SK-N-SH (cell line): Measurements from ENCODE around the gene NHS. TPM values are rescaled to one million over a fixed set of nuclear protein-coding genes. Genes with fewer than 3 reads are reported as not detected.

Experiments
- CTCF ChIA-PET: fragments of 300-600, 350-600 bp; formaldehyde crosslinking; extraction: SDS; loops from one replicate; lab custom pipeline; 2021; lab: Yijun Ruan, JAX
- POLR2A ChIA-PET: fragments of 350-600 bp; sonication (Branson Sonifier 250); formaldehyde crosslinking; extraction: SDS; loops from one replicate; lab custom pipeline; 2020; ENCODE audit warnings: antibody characterized with exemption, inconsistent platforms; lab: Yijun Ruan, JAX
- DNase-seq: peaks from one replicate; pipeline ENCODE4 v3.0.0; 2012
- H2AFZ ChIP-seq: fragments of 200-600 bp; sonication (generic); 2 replicates; pipeline ENCODE4 v1.8.1; 2016; ENCODE audit warnings: antibody characterized with exemption, mild to moderate bottlenecking, low read depth
- H3F3A ChIP-seq: fragments of 200-600 bp; sonication (generic); replicated peaks from 2 replicates; pipeline ENCODE3; 2016; ENCODE audit warnings: antibody characterized with exemption, mild to moderate bottlenecking; ENCODE audit not compliant: insufficient read depth
- H3K27ac ChIP-seq, 2 experiments: fragments of 200-500 bp in 1 of 2; fragments of 200-600 bp in 1 of 2; sonication (Bioruptor generic) in 1 of 2; sonication (generic), shearing (Covaris generic) in 1 of 2; 2 replicates each; pipeline versions ENCODE4 v1.5.1 to v1.6.1; 2014 to 2016; ENCODE audit warnings: low read depth in 2 of 2, inconsistent platforms in 1 of 2, low read length in 1 of 2, mild to moderate bottlenecking in 1 of 2, mixed read lengths in 1 of 2
- H3K27me3 ChIP-seq: fragments of 200-600 bp; sonication (generic), shearing (Covaris generic); 2 replicates; pipeline ENCODE4 v1.6.1; 2016; ENCODE audit warnings: mixed run types; ENCODE audit not compliant: insufficient read depth
- H3K36me3 ChIP-seq, 2 experiments: fragments of 200-500 bp in 1 of 2; fragments of 200-600 bp in 1 of 2; sonication (Bioruptor generic) in 1 of 2; sonication (generic) in 1 of 2; replicated peaks in 1 of 2; 2 replicates each; pipeline versions ENCODE3 to v1.5.1; 2014 to 2016; ENCODE audit warnings: low read length in 1 of 2, mild to moderate bottlenecking in 1 of 2; ENCODE audit not compliant: insufficient read depth in 2 of 2, control insufficient read depth in 1 of 2
- H3K4me1 ChIP-seq, 2 experiments: fragments of 200-500 bp in 1 of 2; fragments of 200-600 bp in 1 of 2; sonication (Bioruptor generic) in 1 of 2; sonication (generic), shearing (Covaris generic) in 1 of 2; 2 replicates each; pipeline versions ENCODE4 v1.5.1 to v1.6.1; 2014 to 2016; ENCODE audit warnings: low read depth in 1 of 2, low read length in 1 of 2, mixed run types in 1 of 2; ENCODE audit not compliant: insufficient read depth in 2 of 2, control insufficient read depth in 1 of 2
- H3K4me2 ChIP-seq: fragments of 200-600 bp; sonication (generic), shearing (Covaris generic); 2 replicates; pipeline ENCODE4 v1.6.1; 2017; ENCODE audit warnings: mixed run types
- H3K4me3 ChIP-seq, 2 experiments: fragments of 200-500 bp in 1 of 2; fragments of 200-600 bp in 1 of 2; sonication (Bioruptor generic) in 1 of 2; sonication (generic), shearing (Covaris generic) in 1 of 2; 2 replicates each; pipeline versions ENCODE4 v1.5.1 to v1.8.1; 2014 to 2016; ENCODE audit warnings: low read depth in 2 of 2, inconsistent platforms in 1 of 2, low read length in 1 of 2, mild to moderate bottlenecking in 1 of 2, mixed read lengths in 1 of 2, moderate library complexity in 1 of 2
- H3K79me2 ChIP-seq: fragments of 200-600 bp; sonication (generic); 2 replicates; pipeline ENCODE4 v1.8.1; 2017; ENCODE audit warnings: mild to moderate bottlenecking; ENCODE audit not compliant: insufficient read depth
- H3K9ac ChIP-seq: fragments of 200-600 bp; sonication (generic); 2 replicates; pipeline ENCODE4 v1.6.1; 2017; ENCODE audit warnings: mixed run types
- H3K9me2 ChIP-seq: fragments of 200-600 bp; sonication (generic); 2 replicates; pipeline ENCODE4 v1.6.1; 2017; ENCODE audit warnings: mixed run types
- H3K9me3 ChIP-seq: fragments of 200-600 bp; sonication (generic); 2 replicates; pipeline ENCODE4 v1.6.1; 2017; ENCODE audit warnings: mixed run types, mild to moderate bottlenecking, moderate library complexity
- H4K20me1 ChIP-seq: fragments of 200-600 bp; sonication (generic); 2 replicates; pipeline ENCODE4 v1.6.1; 2017; ENCODE audit warnings: mild to moderate bottlenecking, mixed run types; ENCODE audit not compliant: insufficient read depth
- CHD2 ChIP-seq: fragments of 150-350 bp; IDR thresholded peaks from 2 replicates; pipeline ENCODE4 v1.6.1; 2018; ENCODE audit warnings: low read length; ENCODE audit not compliant: partially characterized antibody
- EZH2phosphoT487 ChIP-seq: fragments of 200-600 bp; sonication (generic); IDR thresholded peaks from 2 replicates; pipeline ENCODE4 v1.6.1; 2017; ENCODE audit warnings: low read depth, mixed run types, mild to moderate bottlenecking, antibody characterized with exemption, moderate library complexity, borderline replicate concordance
- FOSL2 ChIP-seq: IDR thresholded peaks from 2 replicates; pipeline ENCODE4 v1.4.0; 2012; ENCODE audit warnings: low read depth, mild to moderate bottlenecking, moderate library complexity, borderline replicate concordance
- GATA2 ChIP-seq: sonication (generic); formaldehyde crosslinking; IDR thresholded peaks from 2 replicates; pipeline ENCODE4 v1.5.0; 2020; ENCODE audit warnings: mild to moderate bottlenecking, missing genetic modification reagents
- NRF1 ChIP-seq: IDR thresholded peaks from 2 replicates; pipeline ENCODE4 v1.6.1; 2012; ENCODE audit warnings: low read depth, mild to moderate bottlenecking, low read length
- RAD21 ChIP-seq: IDR thresholded peaks from 2 replicates; pipeline ENCODE4 v1.6.1; 2012; ENCODE audit warnings: mild to moderate bottlenecking, low read length
- RXRA ChIP-seq: IDR thresholded peaks from 2 replicates; pipeline ENCODE4 v1.4.0; 2012; ENCODE audit warnings: low read depth, mild to moderate bottlenecking, borderline replicate concordance
- SMC3 ChIP-seq: IDR thresholded peaks from 2 replicates; pipeline ENCODE4 v1.6.1; 2012; ENCODE audit warnings: low read depth, low read length, improper control_type of control experiment
- TAF1 ChIP-seq: IDR thresholded peaks from 2 replicates; pipeline ENCODE4 v1.6.1; 2012; ENCODE audit warnings: low read depth, mild to moderate bottlenecking, low read length, moderate library complexity, borderline replicate concordance
- YY1 ChIP-seq: IDR thresholded peaks from 2 replicates; pipeline ENCODE4 v1.4.0; 2012; ENCODE audit warnings: low read depth, mild to moderate bottlenecking
- WGBS: methylation state at CpG from one replicate; pipeline ENCODE4 v1.1.6; 2017; ENCODE audit warnings: low lambda C conversion rate; 5-methylcytosine and 5-hydroxymethylcytosine counted together
- polyA plus RNA-seq, 3 experiments: library from polyadenylated mRNA; depleted of rRNA; stranded (reverse); fragments of >200 nt; gene quantifications; 2 replicates each; pipeline ENCODE4 v1.2.3, GENCODE V29; 2012
- TF ChIP-seq, protein P1 (sequence below): IDR thresholded peaks from 2 replicates; pipeline ENCODE4 v1.4.0; 2012; ENCODE audit warnings: low read depth
- TF ChIP-seq, protein P2 (sequence below): fragments of 200-600 bp; sonication (generic); IDR thresholded peaks from 2 replicates; pipeline ENCODE4 v1.6.1; 2017; ENCODE audit warnings: antibody characterized with exemption, mild to moderate bottlenecking, moderate library complexity

The NHS gene
- polyA plus RNA-seq, 1 of the 3 experiments (the other 2 are of a cell fraction), result 1.0 TPM

GRCh38 chrX:17740137-17741122 is 365.4 kb downstream of the NHS start:
- H3K9ac ChIP-seq, result no peak overlapping the region
- no peaks in the 10 kb centered on the region for H3K27me3 ChIP-seq
- DNase-seq, result no peak
- no peak overlapping the region for H3K27ac ChIP-seq
- TF ChIP-seq FOSL2 (no peak), SMC3 (no peak), YY1 (no peak), EZH2phosphoT487 (no peak), GATA2 (CRISPR knock-in tag) (no peak), CHD2 (no peak), TAF1 (no peak), RXRA (no peak)
- TF ChIP-seq, protein P1, sequence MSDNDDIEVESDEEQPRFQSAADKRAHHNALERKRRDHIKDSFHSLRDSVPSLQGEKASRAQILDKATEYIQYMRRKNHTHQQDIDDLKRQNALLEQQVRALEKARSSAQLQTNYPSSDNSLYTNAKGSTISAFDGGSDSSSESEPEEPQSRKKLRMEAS, result no peak
- TF ChIP-seq, protein P2, sequence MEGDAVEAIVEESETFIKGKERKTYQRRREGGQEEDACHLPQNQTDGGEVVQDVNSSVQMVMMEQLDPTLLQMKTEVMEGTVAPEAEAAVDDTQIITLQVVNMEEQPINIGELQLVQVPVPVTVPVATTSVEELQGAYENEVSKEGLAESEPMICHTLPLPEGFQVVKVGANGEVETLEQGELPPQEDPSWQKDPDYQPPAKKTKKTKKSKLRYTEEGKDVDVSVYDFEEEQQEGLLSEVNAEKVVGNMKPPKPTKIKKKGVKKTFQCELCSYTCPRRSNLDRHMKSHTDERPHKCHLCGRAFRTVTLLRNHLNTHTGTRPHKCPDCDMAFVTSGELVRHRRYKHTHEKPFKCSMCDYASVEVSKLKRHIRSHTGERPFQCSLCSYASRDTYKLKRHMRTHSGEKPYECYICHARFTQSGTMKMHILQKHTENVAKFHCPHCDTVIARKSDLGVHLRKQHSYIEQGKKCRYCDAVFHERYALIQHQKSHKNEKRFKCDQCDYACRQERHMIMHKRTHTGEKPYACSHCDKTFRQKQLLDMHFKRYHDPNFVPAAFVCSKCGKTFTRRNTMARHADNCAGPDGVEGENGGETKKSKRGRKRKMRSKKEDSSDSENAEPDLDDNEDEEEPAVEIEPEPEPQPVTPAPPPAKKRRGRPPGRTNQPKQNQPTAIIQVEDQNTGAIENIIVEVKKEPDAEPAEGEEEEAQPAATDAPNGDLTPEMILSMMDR, result no peak
- no peaks in the 10 kb centered on the region for H4K20me1 ChIP-seq
- H3K4me3 ChIP-seq, result no peak overlapping the region
- POLR2A ChIA-PET, result no interaction called here
- H3K9me2 ChIP-seq, result no peaks in the 10 kb centered on the region
- no peaks in the 10 kb centered on the region for H3K36me3 ChIP-seq
- H3K4me2 ChIP-seq, result no peak overlapping the region
- CTCF ChIA-PET, result interaction anchor here (1.3 kb wide), 1 partner anchor 15 kb away, joined by 5 read pairs; no protein-coding TSS in a partner anchor
- peaks cover 36% of the 10 kb centered on the region; the same call in 1 of the 2 replicates for H3K79me2 ChIP-seq
- H3K4me1 ChIP-seq, result no peaks in the 10 kb centered on the region; a peak in 1 of 4 replicates
- no peaks in the 10 kb centered on the region for H3F3A ChIP-seq
- no peak overlapping the region for H2AFZ ChIP-seq
- H3K9me3 ChIP-seq, result no peaks in the 10 kb centered on the region
- WGBS, result 46% methylated on average over 11 of the region's 11 CpGs

DNA sequence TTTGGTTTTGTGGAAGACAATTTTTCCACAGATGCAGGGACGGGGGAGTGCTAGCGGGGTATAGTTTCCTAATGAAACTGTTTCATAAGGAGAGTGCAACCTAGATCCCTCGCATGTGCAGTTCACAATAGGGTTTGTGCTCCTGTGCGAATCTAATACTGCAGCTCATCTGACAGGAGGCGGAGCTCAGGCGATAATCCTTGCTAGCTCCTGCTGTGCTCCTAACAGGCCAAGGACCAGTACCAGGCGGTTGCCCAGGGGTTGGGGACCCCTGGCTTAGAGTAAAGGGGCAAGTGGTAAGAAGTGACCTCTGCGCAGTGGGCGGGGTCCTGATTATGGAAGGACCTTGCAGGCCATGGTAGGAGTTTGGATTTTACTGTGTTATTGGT is 366.1 kb downstream of the NHS start:
- 58% methylated on average over 9 of the region's 9 CpGs for WGBS
- H3K9me3 ChIP-seq, result no peaks in the 10 kb centered on the region
- H3K4me2 ChIP-seq, result no peak overlapping the region
- ChIA-PET CTCF (interaction anchor here (1.3 kb wide), 1 partner anchor 14 kb away, joined by 5 read pairs; no protein-coding TSS in a partner anchor), POLR2A (no interaction called here)
- H3K9ac ChIP-seq, result no peak overlapping the region
- H3K4me3 ChIP-seq, result no peak overlapping the region
- no peaks in the 10 kb centered on the region for H3K36me3 ChIP-seq
- H3F3A ChIP-seq, result no peaks in the 10 kb centered on the region
- H3K27ac ChIP-seq, result no peak overlapping the region
- peaks cover 36% of the 10 kb centered on the region; the same call in 1 of the 2 replicates for H3K79me2 ChIP-seq
- no peak for DNase-seq
- no peaks in the 10 kb centered on the region for H3K27me3 ChIP-seq
- H2AFZ ChIP-seq, result no peak overlapping the region
- H4K20me1 ChIP-seq, result no peaks in the 10 kb centered on the region
- H3K9me2 ChIP-seq, result no peaks in the 10 kb centered on the region
- TF ChIP-seq RXRA (no peak), TAF1 (no peak), NRF1 (no peak), EZH2phosphoT487 (no peak), YY1 (no peak), RAD21 (no peak)
- H3K4me1 ChIP-seq, result no peaks in the 10 kb centered on the region; a peak in 1 of 4 replicates
